NCI-H526 treated with DMSO at 0.1 percent for 48 hours (cell line): Measurements from ENCODE around the gene DNAH7.

ENCODE experiments used
- DNase-seq: peaks from one replicate; lab custom pipeline; 2025; lab: John Stamatoyannopoulos, UW

Gene DNAH7

DNA sequence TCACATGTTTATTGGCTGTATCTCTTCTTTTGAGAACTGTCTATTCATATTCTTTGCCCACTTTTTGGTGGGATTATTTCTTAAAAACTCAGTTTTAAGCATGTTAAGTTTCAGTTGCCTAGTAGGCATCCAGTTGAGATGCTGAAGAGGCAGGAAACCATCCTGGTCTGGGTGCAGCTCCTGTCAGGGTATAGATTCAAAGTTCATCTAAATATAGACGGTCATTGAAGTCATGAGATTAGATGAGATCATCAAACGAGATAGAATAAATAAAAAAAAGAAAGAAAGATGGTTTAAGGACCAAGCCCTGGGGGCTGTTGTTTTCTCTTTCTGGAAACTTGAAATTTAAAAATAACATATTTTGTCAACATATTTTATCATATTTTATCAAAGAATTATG lies 9.2 kb upstream of the DNAH7 start:
- no peak for DNase-seq

DNA sequence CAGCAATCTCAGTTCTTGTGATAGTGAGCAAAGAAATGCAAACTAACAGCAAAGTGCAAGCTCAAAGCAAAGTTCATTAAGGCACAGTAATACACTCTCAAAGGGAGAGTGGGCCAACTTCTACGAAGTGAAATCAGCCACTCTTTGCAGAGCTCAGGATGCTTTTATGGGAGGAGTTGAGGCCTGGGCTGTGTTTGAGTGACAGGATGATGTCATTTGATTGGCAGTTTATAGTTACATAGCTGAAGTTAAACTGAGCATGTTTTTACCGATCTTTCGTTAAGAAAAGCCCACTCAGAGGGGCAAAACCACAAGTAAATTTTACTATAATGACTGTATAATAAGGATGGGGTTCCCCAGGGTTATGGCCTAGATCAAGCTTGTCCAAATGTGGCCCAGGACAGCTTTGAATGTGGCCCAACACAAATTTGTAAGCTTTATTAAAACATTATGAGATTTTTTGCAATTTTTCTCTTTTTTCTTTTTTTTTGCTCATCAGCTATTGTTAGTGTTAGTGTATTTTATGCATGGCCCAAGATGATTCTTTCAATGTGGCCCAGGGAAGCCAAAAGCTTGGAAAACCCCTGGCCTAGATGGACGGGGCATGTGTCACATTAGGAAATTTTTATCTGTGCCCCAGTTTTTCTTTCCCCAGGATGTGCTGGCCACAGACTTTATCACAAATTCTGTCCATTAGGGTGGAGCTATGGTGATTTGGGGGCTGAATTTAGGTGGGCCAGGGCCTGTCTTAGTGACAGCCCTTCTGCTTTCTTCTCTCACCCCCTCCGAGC lies 8.3 kb upstream of the DNAH7 start:
- no peak for DNase-seq

DNA sequence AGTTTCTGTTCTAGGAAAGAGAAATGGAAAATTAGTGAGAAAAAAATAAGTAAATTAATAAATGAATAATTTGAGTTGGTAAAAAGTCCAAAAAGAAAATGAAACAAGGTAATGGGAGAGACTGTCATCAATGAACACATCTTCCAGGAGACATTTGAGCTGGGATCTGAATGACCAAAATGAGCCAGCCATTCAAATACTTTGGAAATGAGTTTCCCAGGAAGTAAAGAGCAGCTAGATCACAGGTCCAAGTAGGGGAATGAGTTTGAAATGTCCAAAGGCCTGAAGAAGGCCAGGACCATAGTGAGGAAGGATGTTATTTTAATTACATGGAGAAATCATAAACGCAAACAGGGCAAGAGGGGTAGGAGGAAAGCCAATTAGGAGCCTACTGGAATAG lies 6.6 kb upstream of the DNAH7 start:
- DNase-seq: no peak

DNA sequence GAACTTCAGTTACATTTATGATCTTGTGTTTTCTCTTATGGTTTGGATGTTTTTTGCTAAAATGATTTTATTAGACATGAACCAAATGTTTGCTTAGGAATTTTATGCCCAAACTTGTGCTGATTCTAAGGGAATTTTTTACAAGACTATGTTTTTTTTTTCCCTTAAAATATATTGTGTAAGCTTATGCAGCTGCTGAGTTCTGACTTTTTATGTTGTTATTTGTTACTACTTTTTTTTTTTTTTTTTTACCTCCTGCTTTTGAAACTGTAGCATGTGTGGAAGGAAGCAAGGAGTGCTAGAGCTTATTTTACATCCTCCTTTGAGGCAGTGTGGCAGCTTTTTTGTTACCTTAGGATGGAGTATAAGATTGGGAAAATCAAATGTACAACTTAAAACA lies 6.0 kb upstream of the DNAH7 start:
- no peak for DNase-seq

DNA sequence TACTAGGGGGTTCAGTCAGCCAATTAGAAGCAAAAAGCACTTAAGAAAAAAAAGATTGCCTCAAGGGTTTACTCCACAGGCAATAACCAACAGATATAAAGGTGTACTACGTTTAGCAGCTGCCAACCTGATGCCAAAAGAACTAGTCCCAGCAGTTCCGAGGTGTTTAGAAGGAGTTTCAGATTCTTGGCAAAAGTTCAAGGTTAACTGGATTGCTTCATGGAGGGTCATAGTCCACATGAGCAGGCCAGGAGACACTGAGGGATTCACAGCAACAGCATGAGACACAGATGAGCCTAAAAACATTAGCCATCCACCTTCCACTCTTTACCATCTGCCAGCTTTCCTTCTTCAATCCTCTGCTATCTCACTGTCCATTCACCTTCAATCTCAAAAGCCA lies 4.9 kb upstream of the DNAH7 start:
- DNase-seq: no peak

DNA sequence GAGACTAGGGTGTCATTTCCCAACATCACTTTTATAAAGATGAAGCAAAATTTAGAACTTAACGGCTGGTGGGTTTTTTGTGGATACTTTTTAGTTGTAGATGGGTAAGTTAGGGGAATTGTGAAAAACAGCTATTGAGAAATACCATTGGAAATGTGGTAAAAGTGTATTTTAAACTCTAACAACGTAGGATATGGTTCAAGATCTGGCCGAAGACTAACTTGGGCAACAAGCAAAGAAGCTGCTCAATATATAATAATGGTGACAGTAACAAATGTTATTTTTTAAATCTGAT lies 1.6 kb downstream of the DNAH7 start:
- no peak for DNase-seq

DNA sequence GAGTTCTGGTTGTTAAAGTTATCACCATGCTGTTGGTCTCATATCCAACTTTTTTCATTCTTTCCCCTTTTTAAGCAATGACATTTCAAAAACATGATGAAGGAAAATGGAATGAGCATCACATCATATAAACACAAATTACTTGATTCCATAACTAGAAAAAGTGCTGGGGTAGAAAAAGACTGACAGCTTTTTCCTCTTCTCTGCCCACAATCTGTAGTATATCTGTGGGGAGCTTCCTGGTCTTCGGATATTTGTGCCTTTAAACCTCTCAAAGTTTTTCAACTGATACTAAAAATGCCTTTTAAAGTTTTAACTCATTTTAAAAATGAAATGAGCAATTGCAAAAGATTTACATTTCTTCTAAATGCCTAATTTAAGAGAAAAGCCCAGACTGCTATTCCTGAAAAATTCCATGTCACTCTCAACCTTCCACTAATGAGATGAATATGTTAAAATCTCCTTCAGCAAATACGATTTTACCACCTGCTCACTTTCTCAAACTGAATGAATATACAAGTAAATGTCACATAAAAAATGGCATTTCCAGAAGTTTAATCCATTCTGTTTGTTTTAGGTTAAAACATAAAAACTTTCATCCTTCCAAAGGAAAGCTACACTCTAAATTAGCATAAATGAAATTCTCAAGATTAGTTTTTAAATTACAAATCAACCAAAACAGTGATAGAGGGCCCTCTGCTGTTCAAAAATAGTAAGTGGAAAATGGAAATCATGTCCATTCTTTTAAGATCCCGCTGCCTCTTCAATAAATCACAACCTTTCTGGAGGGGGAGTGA lies 2.1 kb downstream of the DNAH7 start:
- DNase-seq: no peak

DNA sequence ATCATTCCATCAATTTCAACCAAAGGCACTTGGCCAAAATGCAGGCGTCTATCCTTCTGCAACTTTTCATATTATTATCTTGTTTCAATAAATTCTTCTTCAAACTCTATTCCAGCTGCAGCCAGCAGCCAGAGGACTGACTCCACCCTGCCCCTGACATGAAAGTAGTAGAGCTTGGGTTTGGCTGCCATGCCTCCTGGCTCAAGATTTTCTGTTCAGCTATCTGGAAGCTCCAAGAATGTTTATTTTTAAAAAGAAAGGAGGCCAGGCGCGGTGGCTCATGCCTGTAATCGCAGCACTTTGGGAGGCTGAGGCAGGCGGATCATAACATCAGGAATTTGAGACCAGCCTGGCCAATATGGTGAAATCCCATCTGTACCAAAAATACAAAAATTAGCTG lies 4.9 kb downstream of the DNAH7 start:
- DNase-seq: no peak

DNA sequence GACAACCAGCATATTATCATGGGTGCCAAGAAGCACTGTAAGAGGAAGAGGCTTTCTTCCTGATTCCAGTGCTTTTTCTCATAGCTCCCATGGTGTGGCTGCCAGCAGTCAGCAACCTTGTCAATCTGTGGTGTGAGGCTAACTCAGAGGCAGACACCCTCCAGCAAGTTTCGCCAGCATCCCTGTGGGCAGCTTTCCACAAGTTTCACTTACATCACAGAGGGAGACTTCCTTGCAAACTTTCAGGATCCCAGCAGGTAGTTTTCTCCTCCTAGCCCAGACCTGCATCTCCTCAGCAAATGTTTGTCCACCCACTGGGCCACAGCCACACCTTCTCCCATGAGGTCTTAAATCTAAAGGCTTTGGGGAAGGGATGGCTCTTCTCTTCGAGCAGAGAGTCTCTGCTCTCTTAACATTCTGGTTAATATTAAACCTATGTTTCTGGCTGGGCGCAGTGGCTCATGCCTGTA lies 9.1 kb downstream of the DNAH7 start:
- no peak for DNase-seq

DNA sequence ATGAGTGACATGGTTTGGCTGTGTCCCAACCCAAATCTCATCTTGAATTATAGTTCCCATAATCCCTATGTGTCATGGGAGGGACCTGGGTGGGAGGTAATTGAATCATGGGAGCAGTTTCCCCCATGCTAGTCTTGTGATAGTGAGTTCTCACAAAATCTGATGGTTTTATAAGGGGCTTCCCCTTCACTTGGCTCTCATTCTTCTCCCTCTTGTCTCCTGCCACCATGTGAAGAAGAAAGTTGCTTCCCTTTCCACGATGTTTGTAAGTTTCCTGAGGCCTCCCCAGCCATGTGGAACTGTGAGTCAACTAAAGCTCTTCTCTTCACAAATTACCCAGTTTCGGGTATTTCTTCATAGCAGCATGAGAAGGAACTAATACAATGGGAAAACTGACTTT lies 14.0 kb downstream of the DNAH7 start:
- DNase-seq: no peak

DNA sequence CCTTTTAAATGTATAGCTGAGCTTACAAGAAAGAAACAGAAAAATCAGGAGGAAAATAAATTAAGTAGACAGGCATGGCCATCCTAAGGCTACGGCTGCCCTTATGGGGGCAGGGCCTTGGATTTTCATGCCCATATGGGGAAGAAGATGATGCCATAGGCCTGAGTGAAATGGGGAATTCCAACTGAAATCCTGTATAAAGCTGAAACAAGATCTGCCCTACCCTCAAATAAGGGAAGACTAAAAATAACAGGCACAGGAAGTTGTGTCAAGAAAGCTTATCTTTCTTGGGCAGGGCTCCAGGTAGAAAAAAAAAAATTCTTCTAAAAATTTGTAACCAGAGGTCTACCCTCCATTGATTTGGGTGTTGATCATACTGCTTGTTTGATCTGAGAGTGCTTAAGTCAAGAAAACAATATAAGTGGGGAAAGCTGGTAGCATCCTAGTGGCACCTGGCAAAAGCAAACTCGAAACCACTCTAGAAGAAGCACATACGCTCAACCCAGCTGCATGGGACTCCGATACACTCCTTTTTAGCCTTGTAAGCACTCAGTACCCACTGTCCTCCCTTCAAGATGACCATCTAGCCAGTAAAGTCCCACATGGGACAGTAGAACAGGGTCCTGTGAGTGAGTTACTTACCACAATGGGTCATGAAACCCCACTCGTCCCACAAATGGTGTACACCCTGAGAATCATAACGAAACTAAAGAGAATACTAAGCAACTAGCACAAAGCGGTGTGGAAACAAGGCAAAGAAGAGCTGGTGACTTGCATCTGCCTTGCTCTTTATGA lies 22.3 kb downstream of the DNAH7 start:
- no peak for DNase-seq

DNA sequence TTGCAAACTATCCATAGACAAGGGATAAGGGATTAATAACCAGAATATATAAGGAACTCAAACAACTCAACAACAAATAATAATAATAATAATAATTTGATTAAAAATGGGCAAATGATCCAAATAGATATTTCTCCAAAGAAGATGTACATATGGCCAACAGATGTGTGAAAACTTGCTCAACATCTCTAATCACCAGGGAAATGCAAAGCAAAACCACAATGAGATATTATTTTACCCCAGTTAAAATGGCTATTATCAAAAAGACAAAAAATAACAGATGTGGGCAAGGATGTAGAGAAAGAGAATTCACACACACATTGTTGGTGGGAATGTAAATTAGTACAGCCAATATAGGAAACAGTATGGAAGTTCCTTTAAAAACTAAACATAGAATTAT lies 26.9 kb downstream of the DNAH7 start:
- DNase-seq: no peak

DNA sequence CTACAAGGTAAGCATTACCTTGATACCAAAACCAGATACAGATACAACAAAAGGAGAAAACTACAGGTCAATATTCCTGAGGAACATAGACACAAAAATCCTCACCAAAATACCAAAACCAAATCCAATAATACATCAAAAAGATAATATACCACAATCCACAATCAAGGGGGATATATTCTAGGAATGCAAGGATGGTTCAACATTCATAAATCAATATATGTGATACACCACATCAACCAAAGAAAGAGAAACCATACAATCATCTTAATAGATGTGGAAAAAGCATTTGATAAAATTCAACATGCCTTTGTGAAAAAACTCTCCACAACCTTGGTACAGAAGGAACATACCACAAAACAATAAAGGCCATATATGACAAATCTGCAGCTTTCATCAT lies 28.4 kb downstream of the DNAH7 start:
- no peak for DNase-seq

DNA sequence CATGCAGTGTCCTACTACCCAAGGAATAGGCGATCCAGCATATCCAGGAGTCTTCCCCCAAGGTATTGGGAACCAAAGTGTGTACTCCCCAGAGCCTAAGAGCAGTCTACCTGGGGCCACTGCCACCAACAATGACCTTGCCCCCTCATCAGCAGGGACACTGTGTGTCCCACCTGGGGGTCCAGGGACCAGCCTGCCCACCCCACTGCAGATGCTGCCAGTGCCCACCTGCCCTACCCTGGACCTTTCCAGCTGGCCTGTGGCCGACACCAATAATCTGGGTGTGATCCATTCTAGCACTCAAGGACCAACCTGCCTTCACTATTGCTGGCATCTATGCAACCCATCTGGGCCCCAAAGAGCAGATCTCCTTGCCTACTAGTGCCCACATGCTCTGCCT lies 32.2 kb downstream of the DNAH7 start:
- DNase-seq: no peak

DNA sequence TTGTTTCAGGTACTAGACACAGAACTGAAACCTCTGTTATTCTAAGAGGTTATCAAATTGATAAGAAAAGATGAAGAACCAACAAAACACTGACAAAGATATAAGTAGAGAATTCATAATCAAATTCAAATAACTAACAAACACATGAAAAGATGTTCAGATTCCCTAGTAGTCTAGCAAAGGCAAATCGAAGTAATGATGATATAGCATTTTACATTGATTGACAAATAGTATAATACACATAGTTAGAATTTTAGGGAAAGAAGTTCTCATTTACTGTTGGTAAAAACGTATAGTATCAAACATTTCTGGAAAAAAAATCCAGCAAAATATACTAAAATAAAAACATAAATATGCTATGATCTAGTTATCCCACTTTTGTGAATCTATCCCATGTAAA lies 50.6 kb downstream of the DNAH7 start:
- no peak for DNase-seq

DNA sequence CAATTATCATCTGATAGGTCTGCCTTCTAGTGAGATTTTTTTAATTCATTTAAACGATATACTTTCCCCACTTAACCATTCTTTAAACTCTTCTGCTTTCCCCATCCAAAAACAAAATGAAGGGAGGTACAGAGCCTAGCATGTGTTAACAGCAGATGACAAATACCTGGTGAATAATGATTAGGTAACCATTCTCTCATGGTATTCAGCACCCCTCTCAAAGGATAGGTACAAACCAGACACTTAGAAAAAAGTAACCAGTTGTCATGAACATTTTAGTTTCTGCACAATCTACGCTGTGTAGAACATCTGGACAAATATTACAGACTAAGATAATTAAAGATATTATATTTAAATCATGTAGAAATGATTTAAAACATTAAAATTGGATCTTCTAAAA lies 56.3 kb downstream of the DNAH7 start:
- DNase-seq: no peak

DNA sequence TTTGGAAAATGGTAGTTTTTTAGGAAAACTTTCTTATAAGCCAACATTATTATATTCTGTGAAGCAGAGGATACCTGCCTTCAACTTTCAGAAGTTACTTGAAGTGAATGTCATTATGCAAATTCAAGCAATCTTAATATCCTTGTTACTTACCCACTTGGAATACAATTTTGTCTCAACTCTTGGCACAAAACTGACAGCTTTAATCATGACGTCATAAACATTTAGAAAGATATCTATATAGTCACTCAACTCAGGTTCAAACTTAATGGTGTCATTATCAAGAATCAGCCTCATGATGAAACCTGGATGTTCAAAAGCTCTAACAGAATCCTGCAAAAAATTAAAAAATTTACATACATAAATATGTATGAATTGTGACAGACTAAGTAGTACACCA lies 68.1 kb downstream of the DNAH7 start:
- no peak for DNase-seq

DNA sequence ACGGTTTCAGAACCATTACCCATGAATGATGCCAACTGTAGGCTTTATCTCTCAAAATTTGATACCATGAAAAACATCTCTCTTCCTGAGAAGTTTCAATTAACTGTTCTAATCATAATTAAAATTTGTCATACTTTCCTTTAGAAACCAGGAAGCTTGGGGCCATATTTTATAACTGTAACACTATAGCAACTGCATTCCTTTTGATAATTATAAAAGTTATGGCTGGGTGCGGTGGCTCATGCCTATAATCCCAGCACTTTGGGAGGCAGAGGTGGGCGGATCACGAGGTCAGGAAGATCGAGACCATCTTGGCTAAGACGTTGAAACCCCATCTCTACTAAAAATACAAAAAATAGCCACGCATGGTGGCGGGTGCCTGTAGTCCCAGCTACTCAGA lies 70.6 kb downstream of the DNAH7 start:
- no peak for DNase-seq

DNA sequence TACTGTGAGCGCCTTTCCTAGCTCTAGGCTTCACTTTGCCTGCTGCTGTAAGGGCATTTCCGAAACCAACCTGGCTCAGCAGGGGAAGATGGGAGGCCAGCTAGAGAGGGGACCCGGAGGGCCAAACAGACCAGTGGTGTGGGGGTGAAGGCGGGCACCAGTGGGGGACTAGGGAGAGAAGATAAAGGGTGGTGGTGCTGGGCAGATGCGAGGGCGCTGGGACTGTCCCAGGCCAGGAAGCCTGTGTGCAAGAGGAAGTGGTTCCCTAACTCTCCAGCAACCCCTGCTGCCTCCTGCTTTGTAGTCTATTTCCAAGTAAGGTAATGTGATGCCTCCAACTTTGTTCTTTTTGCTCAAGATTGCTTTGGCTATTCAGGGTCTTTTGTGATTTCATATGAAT lies 73.1 kb downstream of the DNAH7 start:
- DNase-seq: no peak

DNA sequence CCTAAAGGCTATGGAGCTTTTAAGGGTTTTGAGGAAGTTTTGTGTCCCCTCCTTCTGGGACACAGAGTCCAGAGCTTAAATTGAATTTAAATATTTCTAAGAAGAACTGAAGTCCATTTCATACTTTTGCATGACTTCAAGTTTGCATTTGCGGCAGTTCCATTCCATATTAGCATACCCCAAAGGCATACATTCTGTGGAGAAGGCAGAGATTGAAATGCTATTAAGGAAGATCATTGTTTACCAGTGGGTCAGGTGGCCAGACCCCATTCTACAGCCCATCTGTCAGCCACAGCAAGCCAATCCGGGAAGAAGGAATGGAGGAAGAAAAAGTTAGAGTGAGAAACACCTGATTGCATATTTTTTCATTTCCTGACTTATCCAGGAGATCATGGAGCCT lies 75.0 kb downstream of the DNAH7 start:
- no peak for DNase-seq

DNA sequence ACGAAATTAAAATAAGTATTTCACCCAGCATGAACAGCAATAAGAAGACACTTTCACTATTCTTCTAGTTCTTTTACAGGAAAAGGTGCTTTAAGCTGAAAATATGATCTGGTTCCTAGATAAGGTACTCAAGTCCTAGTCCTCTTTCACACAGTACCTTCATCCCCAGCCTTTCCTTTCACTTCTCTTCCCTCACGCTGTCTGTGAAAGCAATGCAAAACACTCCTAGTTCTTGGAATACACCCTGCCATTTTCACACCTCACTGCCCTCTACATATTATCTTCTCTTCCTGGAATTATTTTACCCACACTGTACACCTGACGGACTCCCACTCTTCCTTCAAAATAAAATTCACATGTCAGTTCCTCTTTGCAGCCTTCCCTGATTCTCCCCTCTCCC lies 82.9 kb downstream of the DNAH7 start:
- peak; percentile 19 for DNase-seq

DNA sequence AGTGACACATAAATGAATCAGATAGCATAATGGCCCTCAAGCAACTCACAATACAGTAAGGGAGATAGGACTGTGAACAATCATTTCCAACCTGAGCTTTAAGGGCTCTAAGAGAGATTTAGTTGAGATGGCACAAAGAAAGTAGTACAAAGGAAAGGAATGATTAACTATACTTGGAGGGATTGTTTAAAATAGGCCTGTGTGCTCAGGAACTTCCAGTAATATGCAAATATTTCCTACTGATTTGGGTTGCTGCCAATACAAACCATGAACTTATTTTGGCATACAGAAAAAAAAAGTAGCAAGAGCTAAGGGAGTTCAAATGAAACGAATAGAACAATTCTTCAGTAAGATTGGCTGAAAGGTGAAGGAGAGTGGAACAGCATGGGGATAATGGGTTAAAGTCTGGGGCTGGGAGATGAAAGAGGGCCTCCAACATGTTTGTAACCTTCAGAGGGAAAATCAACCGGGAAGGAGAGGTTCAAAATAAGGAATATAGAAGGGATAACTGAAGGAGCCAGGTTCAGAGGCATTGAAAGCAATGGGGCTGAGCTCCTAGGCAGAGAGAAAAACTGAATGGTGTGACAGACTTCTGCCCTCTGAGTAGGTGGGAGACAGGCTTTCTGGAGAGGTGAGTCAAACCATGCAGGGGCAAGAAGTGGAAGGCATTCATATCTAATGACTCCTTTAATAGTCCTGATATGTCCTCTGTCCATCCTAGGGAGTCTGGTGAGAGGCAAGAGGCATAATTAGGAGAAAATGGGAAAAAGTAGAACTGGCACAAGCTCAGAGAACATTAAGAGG lies 83.5 kb downstream of the DNAH7 start:
- DNase-seq: peak; percentile 24
